ENCODE data around the gene FNBP1. TPM values are rescaled to one million over a fixed set of nuclear protein-coding genes. Genes with fewer than 3 reads are reported as not detected.

The FNBP1 gene
- total and polyA plus RNA-seq, 10 of the 15 experiments (the other 5 are each of a cell fraction or from before 2014, with no cell fraction given), result 64.5 to 353 (median 179) TPM

DNA sequence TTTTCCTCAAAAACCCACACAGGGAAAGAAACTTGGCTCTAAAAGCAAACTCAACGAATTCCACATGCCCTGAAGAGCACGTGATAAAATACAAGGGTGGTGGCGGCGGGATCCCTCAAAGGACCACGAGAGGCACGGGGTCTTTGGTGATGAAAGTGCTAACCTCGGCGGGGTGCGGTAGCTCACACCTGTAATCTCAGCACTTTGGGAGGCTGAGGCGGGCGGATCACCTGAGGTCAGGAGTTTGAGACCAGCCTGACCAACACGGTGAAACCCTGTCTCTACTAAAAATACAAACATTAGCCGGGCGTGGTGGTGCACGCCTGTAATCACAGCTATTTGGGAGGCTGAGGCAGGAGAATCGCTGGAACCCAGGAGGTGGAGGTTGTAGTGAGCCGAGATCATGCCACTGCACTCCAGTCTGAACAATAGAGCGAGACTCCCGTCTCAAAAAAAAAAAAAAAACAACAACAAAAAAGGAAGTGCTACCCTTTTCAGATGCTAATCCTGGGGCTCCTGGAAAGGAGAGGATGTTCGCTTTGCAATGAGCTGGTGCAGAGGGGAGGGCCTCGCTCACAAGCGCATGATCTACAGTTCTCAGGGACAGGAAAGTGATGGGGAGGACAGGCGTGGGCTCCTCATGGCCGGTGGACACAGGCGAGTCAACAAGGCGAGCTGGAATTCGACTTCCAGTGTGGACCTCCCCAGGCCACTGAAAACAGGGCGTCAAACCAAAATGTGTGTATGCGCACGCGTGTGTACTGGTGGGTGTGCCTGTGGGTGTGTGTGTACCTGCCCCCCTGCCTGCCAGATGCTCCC lies 153.7 kb downstream of the FNBP1 start (continued):
- TF ChIP-seq, protein P1, sequence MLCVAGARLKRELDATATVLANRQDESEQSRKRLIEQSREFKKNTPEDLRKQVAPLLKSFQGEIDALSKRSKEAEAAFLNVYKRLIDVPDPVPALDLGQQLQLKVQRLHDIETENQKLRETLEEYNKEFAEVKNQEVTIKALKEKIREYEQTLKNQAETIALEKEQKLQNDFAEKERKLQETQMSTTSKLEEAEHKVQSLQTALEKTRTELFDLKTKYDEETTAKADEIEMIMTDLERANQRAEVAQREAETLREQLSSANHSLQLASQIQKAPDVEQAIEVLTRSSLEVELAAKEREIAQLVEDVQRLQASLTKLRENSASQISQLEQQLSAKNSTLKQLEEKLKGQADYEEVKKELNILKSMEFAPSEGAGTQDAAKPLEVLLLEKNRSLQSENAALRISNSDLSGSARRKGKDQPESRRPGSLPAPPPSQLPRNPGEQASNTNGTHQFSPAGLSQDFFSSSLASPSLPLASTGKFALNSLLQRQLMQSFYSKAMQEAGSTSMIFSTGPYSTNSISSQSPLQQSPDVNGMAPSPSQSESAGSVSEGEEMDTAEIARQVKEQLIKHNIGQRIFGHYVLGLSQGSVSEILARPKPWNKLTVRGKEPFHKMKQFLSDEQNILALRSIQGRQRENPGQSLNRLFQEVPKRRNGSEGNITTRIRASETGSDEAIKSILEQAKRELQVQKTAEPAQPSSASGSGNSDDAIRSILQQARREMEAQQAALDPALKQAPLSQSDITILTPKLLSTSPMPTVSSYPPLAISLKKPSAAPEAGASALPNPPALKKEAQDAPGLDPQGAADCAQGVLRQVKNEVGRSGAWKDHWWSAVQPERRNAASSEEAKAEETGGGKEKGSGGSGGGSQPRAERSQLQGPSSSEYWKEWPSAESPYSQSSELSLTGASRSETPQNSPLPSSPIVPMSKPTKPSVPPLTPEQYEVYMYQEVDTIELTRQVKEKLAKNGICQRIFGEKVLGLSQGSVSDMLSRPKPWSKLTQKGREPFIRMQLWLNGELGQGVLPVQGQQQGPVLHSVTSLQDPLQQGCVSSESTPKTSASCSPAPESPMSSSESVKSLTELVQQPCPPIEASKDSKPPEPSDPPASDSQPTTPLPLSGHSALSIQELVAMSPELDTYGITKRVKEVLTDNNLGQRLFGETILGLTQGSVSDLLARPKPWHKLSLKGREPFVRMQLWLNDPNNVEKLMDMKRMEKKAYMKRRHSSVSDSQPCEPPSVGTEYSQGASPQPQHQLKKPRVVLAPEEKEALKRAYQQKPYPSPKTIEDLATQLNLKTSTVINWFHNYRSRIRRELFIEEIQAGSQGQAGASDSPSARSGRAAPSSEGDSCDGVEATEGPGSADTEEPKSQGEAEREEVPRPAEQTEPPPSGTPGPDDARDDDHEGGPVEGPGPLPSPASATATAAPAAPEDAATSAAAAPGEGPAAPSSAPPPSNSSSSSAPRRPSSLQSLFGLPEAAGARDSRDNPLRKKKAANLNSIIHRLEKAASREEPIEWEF (IDR thresholded peaks at IDR 0.05; ENCODE audit: insufficient replicate concordance, low read depth, low read length), result no peak
- TF ChIP-seq, protein P2, sequence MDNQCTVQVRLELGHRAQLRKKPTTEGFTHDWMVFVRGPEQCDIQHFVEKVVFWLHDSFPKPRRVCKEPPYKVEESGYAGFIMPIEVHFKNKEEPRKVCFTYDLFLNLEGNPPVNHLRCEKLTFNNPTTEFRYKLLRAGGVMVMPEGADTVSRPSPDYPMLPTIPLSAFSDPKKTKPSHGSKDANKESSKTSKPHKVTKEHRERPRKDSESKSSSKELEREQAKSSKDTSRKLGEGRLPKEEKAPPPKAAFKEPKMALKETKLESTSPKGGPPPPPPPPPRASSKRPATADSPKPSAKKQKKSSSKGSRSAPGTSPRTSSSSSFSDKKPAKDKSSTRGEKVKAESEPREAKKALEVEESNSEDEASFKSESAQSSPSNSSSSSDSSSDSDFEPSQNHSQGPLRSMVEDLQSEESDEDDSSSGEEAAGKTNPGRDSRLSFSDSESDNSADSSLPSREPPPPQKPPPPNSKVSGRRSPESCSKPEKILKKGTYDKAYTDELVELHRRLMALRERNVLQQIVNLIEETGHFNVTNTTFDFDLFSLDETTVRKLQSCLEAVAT (IDR thresholded peaks at IDR 0.05), result no peak
- TF ChIP-seq TCF3 (IDR thresholded peaks at IDR 0.05; ENCODE audit: borderline replicate concordance, insufficient read depth, low read depth, low read length), result no peak
- TF ChIP-seq ETV6 (conservative IDR thresholded peaks at IDR 0.05 in 1 of 2, IDR thresholded peaks at IDR 0.05 in 1 of 2; ENCODE audit: borderline replicate concordance in 1 of 2, low read depth in 1 of 2), result no peak
- TF ChIP-seq, protein P3, sequence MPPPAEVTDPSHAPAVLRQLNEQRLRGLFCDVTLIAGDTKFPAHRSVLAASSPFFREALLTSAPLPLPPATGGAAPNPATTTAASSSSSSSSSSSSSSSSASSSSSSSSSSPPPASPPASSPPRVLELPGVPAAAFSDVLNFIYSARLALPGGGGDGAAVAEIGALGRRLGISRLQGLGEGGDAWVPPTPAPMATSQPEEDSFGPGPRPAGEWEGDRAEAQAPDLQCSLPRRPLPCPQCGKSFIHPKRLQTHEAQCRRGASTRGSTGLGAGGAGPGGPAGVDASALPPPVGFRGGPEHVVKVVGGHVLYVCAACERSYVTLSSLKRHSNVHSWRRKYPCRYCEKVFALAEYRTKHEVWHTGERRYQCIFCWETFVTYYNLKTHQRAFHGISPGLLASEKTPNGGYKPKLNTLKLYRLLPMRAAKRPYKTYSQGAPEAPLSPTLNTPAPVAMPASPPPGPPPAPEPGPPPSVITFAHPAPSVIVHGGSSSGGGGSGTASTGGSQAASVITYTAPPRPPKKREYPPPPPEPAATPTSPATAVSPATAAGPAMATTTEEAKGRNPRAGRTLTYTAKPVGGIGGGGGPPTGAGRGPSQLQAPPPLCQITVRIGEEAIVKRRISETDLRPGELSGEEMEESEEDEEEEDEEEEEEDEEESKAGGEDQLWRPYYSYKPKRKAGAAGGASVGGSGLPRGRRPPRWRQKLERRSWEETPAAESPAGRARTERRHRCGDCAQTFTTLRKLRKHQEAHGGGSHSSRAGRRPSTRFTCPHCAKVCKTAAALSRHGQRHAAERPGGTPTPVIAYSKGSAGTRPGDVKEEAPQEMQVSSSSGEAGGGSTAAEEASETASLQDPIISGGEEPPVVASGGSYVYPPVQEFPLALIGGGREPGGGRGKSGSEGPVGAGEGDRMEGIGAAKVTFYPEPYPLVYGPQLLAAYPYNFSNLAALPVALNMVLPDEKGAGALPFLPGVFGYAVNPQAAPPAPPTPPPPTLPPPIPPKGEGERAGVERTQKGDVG (CRISPR knock-in tag; IDR thresholded peaks at IDR 0.05), result no peak
- TF ChIP-seq HDAC2 (IDR thresholded peaks at IDR 0.05), result no peak
- TF ChIP-seq SMC3 (IDR thresholded peaks at IDR 0.05; ENCODE audit: borderline replicate concordance, low read length), result no peak
- TF ChIP-seq ZSCAN29 (IDR thresholded peaks at IDR 0.05), result no peak
- TF ChIP-seq SMARCA5 (IDR thresholded peaks at IDR 0.05), result peak; percentile 11; the same call in 1 of the 2 replicates
- TF ChIP-seq, protein P4, sequence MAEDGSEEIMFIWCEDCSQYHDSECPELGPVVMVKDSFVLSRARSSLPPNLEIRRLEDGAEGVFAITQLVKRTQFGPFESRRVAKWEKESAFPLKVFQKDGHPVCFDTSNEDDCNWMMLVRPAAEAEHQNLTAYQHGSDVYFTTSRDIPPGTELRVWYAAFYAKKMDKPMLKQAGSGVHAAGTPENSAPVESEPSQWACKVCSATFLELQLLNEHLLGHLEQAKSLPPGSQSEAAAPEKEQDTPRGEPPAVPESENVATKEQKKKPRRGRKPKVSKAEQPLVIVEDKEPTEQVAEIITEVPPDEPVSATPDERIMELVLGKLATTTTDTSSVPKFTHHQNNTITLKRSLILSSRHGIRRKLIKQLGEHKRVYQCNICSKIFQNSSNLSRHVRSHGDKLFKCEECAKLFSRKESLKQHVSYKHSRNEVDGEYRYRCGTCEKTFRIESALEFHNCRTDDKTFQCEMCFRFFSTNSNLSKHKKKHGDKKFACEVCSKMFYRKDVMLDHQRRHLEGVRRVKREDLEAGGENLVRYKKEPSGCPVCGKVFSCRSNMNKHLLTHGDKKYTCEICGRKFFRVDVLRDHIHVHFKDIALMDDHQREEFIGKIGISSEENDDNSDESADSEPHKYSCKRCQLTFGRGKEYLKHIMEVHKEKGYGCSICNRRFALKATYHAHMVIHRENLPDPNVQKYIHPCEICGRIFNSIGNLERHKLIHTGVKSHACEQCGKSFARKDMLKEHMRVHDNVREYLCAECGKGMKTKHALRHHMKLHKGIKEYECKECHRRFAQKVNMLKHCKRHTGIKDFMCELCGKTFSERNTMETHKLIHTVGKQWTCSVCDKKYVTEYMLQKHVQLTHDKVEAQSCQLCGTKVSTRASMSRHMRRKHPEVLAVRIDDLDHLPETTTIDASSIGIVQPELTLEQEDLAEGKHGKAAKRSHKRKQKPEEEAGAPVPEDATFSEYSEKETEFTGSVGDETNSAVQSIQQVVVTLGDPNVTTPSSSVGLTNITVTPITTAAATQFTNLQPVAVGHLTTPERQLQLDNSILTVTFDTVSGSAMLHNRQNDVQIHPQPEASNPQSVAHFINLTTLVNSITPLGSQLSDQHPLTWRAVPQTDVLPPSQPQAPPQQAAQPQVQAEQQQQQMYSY (CRISPR knock-in tag; IDR thresholded peaks at IDR 0.05), result 0 out of 2 replicates have a peak, but pooled peaks have one; percentile 26
- peak; percentile 70 for TF ChIP-seq SPI1 (IDR thresholded peaks at IDR 0.05; ENCODE audit: borderline replicate concordance, insufficient read depth, low read depth, low read length)
- no peak for TF ChIP-seq IKZF2 (IDR thresholded peaks at IDR 0.05)
- TF ChIP-seq KDM1A (IDR thresholded peaks at IDR 0.05; ENCODE audit: borderline replicate concordance), result no peak
- no peak for TF ChIP-seq SP1 (IDR thresholded peaks at IDR 0.05; ENCODE audit: low read depth, low read length)
